LNCAP (cell line): Measurements from ENCODE around the gene NUDCD3.
A peak's percentile ranks its signal among the peaks of the same experiment; 100 is the strongest.

Source experiments
- CTCF ChIP-seq: fragments of 450-650 bp; IDR thresholded peaks from 2 replicates; pipeline ENCODE4 v1.5.1; 2017; ENCODE audit warnings: mild to moderate bottlenecking

NUDCD3 gene

DNA sequence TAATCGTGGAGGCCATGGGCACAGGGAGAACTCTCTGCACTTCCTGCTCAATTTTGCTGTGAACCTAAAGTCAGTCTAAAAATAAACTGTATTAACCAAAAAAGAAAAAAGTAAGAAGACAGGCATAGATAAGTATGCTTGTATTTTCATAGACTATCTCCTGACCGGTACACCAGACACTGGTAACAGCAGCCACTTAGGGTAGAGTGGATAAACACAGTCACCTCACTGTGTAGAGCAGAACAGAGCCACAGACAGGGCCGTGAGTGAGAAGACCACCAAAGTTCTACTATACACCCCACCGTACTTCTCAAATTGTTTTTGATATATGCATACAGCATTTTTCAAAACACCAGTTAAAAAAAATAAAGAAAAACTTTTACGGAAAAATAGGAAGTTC lies 25.0 kb downstream of the NUDCD3 start:
- no peak for TF ChIP-seq CTCF

DNA sequence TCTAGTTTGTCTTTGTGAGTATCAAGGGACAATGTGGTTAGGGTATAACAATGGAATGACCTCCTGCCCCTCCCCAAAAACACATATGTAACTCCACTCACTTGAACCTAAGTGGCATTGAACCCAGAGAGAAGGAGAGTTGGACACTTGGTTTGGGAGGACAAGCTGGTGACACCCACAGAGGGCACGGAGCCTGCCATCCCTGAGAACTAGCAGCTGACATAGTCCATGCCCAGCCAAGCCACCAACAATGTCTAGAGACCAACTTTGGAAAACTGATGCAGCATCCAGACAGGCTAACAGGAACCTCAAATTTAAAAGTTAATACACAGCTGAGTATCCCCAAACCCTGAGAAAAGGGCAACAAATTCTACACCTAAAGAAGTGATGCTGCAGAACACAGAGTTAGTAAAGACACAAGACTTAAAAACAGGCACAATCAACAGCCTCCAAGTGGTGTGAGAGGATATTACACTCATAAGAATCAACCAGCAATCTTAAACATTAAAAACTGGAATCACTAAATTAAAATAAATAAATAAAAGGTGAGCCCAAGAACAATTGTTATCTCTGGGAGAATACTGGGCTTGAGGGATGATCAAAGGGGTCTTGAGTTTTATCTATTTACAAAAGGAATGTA lies 27.2 kb downstream of the NUDCD3 start:
- TF ChIP-seq CTCF, result 0 out of 2 replicates have a peak, but pooled peaks have one; percentile 30

GRCh38 chr7:44461387-44461786 lies 29.1 kb downstream of the NUDCD3 start:
- no peak for TF ChIP-seq CTCF

- no peak for TF ChIP-seq CTCF
Measured at GRCh38 chr7:44460325-44460724, 30.1 kb downstream of the NUDCD3 start.

- no peak for TF ChIP-seq CTCF
Measured at GRCh38 chr7:44455155-44455554, 35.3 kb downstream of the NUDCD3 start.

DNA sequence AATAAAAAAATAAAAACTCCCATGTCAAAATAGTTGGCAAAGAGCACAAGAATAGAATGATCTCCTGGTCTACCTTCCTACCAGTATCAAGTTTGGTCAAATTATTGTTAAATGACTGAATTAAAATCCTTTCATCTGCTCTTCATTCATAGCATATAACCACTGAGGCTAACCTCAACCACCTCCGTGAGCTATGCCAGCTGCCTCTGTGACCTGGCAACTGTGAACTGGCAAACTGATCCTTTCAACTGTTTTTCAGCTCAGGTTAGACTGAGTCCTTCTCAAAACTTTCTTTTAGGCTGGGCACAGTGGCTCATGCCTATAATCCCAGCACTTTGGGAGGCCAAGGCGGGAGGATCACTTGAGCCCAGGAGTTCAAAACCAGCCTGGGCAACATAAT lies 36.1 kb downstream of the NUDCD3 start:
- no peak for TF ChIP-seq CTCF

DNA sequence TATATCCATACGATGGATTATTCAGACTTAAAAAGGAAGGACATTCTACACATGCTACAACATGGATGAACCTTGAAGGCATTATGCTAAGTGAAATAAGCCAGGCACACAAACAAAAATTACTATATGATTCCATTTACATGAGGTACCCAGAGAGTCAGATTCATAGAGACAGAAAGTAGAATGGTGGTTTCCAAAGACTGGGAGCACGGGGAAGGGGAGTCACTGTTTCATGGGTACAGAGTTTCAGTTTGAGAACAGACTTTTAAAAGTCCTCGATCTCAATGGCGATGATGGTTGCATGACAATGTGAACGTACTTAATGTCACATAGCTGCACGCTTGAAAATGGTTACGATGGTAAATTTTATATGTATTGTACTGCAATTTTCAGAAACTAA lies 39.3 kb downstream of the NUDCD3 start:
- TF ChIP-seq CTCF, result no peak

GRCh38 chr7:44449584-44449928 lies 40.9 kb downstream of the NUDCD3 start:
- TF ChIP-seq CTCF, result no peak
